ENCODE measurements around the gene CALHM4. TPM values are rescaled to one million over a fixed set of nuclear protein-coding genes. Genes with fewer than 3 reads are reported as not detected.

The CALHM4 gene
- total and polyA plus RNA-seq, 2 of the 13 experiments (the other 11 are each of a cell fraction or from before 2014, with no cell fraction given), result not detected

DNA sequence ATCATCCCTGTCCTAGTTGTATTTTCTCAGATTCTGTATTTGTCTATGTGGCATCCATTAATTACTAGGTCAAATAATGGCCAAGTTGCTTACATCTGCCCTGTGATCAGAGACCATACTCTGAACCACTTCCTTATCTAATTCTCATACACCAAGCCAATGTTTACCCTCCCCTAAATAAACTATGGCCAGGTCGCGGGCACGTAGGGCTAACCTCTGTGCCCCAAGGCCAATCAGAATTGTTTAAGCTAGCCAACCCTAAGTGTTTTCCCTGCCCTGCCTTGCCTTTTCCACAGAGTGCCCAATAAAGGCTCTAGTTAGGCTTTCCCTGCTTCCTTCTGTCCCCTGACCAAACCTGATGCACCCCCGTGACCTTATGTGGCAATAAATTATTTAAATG is 2.8 kb upstream of the CALHM4 start (continued):
- no peak for TF ChIP-seq ZNF841 (CRISPR knock-in tag; IDR thresholded peaks at IDR 0.05; ENCODE audit: borderline replicate concordance)
- no peak for TF ChIP-seq NCOA1 (CRISPR knock-in tag; IDR thresholded peaks at IDR 0.05)
- TF ChIP-seq DR1 (CRISPR knock-in tag; IDR thresholded peaks at IDR 0.05), result no peak
- peak; percentile 64; the same call in 1 of the 2 replicates for TF ChIP-seq TARDBP (CRISPR knock-in tag; IDR thresholded peaks at IDR 0.05)
- TF ChIP-seq ZNF326 (CRISPR knock-in tag; IDR thresholded peaks at IDR 0.05; ENCODE audit: borderline replicate concordance), result no peak
- TF ChIP-seq FOXA1 (IDR thresholded peaks at IDR 0.05), result 0 out of 2 replicates have a peak, but pooled peaks have one; percentile 23
- TF ChIP-seq FOXA1 (CRISPR knock-in tag; IDR thresholded peaks at IDR 0.05), result peak; percentile 78
- TF ChIP-seq, protein P1, sequence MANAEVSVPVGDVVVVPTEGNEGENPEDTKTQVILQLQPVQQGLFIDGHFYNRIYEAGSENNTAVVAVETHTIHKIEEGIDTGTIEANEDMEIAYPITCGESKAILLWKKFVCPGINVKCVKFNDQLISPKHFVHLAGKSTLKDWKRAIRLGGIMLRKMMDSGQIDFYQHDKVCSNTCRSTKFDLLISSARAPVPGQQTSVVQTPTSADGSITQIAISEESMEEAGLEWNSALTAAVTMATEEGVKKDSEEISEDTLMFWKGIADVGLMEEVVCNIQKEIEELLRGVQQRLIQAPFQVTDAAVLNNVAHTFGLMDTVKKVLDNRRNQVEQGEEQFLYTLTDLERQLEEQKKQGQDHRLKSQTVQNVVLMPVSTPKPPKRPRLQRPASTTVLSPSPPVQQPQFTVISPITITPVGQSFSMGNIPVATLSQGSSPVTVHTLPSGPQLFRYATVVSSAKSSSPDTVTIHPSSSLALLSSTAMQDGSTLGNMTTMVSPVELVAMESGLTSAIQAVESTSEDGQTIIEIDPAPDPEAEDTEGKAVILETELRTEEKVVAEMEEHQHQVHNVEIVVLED (CRISPR knock-in tag; IDR thresholded peaks at IDR 0.05; ENCODE audit: borderline replicate concordance), result peak; percentile 31; the same call in 1 of the 2 replicates
- TF ChIP-seq PHF20 (CRISPR knock-in tag; IDR thresholded peaks at IDR 0.05), result no peak
- TF ChIP-seq, protein P2, sequence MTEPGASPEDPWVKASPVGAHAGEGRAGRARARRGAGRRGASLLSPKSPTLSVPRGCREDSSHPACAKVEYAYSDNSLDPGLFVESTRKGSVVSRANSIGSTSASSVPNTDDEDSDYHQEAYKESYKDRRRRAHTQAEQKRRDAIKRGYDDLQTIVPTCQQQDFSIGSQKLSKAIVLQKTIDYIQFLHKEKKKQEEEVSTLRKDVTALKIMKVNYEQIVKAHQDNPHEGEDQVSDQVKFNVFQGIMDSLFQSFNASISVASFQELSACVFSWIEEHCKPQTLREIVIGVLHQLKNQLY (CRISPR knock-in tag; IDR thresholded peaks at IDR 0.05), result peak; percentile 49; the same call in 1 of the 2 replicates
- peak; percentile 90 for TF ChIP-seq POGZ (CRISPR knock-in tag; IDR thresholded peaks at IDR 0.05)
- TF ChIP-seq ETV6 (CRISPR knock-in tag; conservative IDR thresholded peaks at IDR 0.05), result no peak
- peak; percentile 61; the same call in 1 of the 2 replicates for TF ChIP-seq ZNF614 (CRISPR knock-in tag; IDR thresholded peaks at IDR 0.05; ENCODE audit: borderline replicate concordance)
- TF ChIP-seq ZNF687 (CRISPR knock-in tag; IDR thresholded peaks at IDR 0.05), result no peak
- 0 out of 2 replicates have a peak, but pooled peaks have one; percentile 47 for TF ChIP-seq KDM6A (CRISPR knock-in tag; IDR thresholded peaks at IDR 0.05; ENCODE audit: low read depth)
- no peak for TF ChIP-seq NONO (IDR thresholded peaks at IDR 0.05)
- peak; percentile 51 for TF ChIP-seq NONO (CRISPR knock-in tag; conservative IDR thresholded peaks at IDR 0.05)
- TF ChIP-seq ZNF788 (CRISPR knock-in tag; IDR thresholded peaks at IDR 0.05; ENCODE audit: borderline replicate concordance), result peak; percentile 43; the same call in 1 of the 2 replicates
- no peak for TF ChIP-seq TBL1XR1 (IDR thresholded peaks at IDR 0.05; ENCODE audit: borderline replicate concordance, low read length, partially characterized antibody)
- no peak for TF ChIP-seq SNAI1 (CRISPR knock-in tag; IDR thresholded peaks at IDR 0.05; ENCODE audit: borderline replicate concordance)
- TF ChIP-seq, protein P3, sequence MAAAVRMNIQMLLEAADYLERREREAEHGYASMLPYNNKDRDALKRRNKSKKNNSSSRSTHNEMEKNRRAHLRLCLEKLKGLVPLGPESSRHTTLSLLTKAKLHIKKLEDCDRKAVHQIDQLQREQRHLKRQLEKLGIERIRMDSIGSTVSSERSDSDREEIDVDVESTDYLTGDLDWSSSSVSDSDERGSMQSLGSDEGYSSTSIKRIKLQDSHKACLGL (CRISPR knock-in tag; IDR thresholded peaks at IDR 0.05), result no peak
- TF ChIP-seq ZNF224 (CRISPR knock-in tag; IDR thresholded peaks at IDR 0.05), result no peak
- TF ChIP-seq MYC (CRISPR knock-in tag; IDR thresholded peaks at IDR 0.05; ENCODE audit: borderline replicate concordance), result no peak
- TF ChIP-seq ZBTB38 (CRISPR knock-in tag; IDR thresholded peaks at IDR 0.05), result no peak
- TF ChIP-seq, protein P4, sequence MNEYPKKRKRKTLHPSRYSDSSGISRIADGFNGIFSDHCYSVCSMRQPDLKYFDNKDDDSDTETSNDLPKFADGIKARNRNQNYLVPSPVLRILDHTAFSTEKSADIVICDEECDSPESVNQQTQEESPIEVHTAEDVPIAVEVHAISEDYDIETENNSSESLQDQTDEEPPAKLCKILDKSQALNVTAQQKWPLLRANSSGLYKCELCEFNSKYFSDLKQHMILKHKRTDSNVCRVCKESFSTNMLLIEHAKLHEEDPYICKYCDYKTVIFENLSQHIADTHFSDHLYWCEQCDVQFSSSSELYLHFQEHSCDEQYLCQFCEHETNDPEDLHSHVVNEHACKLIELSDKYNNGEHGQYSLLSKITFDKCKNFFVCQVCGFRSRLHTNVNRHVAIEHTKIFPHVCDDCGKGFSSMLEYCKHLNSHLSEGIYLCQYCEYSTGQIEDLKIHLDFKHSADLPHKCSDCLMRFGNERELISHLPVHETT (CRISPR knock-in tag; conservative IDR thresholded peaks at IDR 0.05), result no peak
